ENCODE results near the gene DNAJA3.

The DNAJA3 gene

GRCh38 chr16:4481963-4482362 is 56.3 kb downstream of the DNAJA3 start:
- no peak for TF ChIP-seq NFRKB (IDR thresholded peaks at IDR 0.05)
- TF ChIP-seq, protein P1, sequence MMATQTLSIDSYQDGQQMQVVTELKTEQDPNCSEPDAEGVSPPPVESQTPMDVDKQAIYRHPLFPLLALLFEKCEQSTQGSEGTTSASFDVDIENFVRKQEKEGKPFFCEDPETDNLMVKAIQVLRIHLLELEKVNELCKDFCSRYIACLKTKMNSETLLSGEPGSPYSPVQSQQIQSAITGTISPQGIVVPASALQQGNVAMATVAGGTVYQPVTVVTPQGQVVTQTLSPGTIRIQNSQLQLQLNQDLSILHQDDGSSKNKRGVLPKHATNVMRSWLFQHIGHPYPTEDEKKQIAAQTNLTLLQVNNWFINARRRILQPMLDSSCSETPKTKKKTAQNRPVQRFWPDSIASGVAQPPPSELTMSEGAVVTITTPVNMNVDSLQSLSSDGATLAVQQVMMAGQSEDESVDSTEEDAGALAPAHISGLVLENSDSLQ (IDR thresholded peaks at IDR 0.05), result no peak
- TF ChIP-seq ARNT (IDR thresholded peaks at IDR 0.05), result no peak
- no peak for TF ChIP-seq FOXK2 (IDR thresholded peaks at IDR 0.05)
- no peak for TF ChIP-seq CTBP1 (IDR thresholded peaks at IDR 0.05; ENCODE audit: borderline replicate concordance)
- no peak for TF ChIP-seq BHLHE40 (IDR thresholded peaks at IDR 0.05; ENCODE audit: borderline replicate concordance)
- no peak for TF ChIP-seq HDGF (IDR thresholded peaks at IDR 0.05; ENCODE audit: borderline replicate concordance)
- no peak for TF ChIP-seq TARDBP (IDR thresholded peaks at IDR 0.05)
- TF ChIP-seq SUZ12 (IDR thresholded peaks at IDR 0.05), result no peak
- no peak for TF ChIP-seq ZNF384 (IDR thresholded peaks at IDR 0.05)
- POLR2A ChIA-PET, result no interaction called here
- CTCF ChIA-PET, result interaction anchor here (0.6 kb wide), 1 partner anchor 18 kb away, joined by 4 read pairs; no protein-coding TSS in a partner anchor
- no peak for DNase-seq (ENCODE audit: extremely low spot score)

- CTCF ChIA-PET, result no interaction called here
- POLR2A ChIA-PET, result no interaction called here
- TF ChIP-seq HDGF (IDR thresholded peaks at IDR 0.05; ENCODE audit: borderline replicate concordance) (no peak), ARNT (IDR thresholded peaks at IDR 0.05) (no peak), LEF1 (IDR thresholded peaks at IDR 0.05; ENCODE audit: borderline replicate concordance) (no peak), L3MBTL2 (conservative IDR thresholded peaks at IDR 0.05) (no peak), CTBP1 (IDR thresholded peaks at IDR 0.05; ENCODE audit: borderline replicate concordance) (no peak), NFRKB (IDR thresholded peaks at IDR 0.05) (no peak), FOXM1 (IDR thresholded peaks at IDR 0.05; ENCODE audit: borderline replicate concordance) (no peak)
Measured at GRCh38 chr16:4486126-4486893, 60.6 kb downstream of the DNAJA3 start.

GRCh38 chr16:4487955-4488498 is 62.4 kb downstream of the DNAJA3 start:
- ChIA-PET CTCF (interaction anchor here (0.7 kb wide), 1 partner anchor 75 kb away, joined by 9 read pairs; no protein-coding TSS in a partner anchor), POLR2A (no interaction called here)
- TF ChIP-seq BHLHE40 (IDR thresholded peaks at IDR 0.05; ENCODE audit: borderline replicate concordance) (no peak), ZNF384 (IDR thresholded peaks at IDR 0.05) (no peak), ELF4 (IDR thresholded peaks at IDR 0.05) (no peak), FOXA1 (IDR thresholded peaks at IDR 0.05) (no peak), LEF1 (IDR thresholded peaks at IDR 0.05; ENCODE audit: borderline replicate concordance) (no peak), ARNT (IDR thresholded peaks at IDR 0.05) (no peak), TARDBP (IDR thresholded peaks at IDR 0.05) (no peak), SUZ12 (IDR thresholded peaks at IDR 0.05) (no peak), L3MBTL2 (conservative IDR thresholded peaks at IDR 0.05) (no peak), FOXM1 (IDR thresholded peaks at IDR 0.05; ENCODE audit: borderline replicate concordance) (no peak), HDGF (IDR thresholded peaks at IDR 0.05; ENCODE audit: borderline replicate concordance) (no peak), CTBP1 (IDR thresholded peaks at IDR 0.05; ENCODE audit: borderline replicate concordance) (no peak), NFRKB (IDR thresholded peaks at IDR 0.05) (no peak), FOXK2 (IDR thresholded peaks at IDR 0.05) (no peak), SP1 (IDR thresholded peaks at IDR 0.05) (no peak)
- TF ChIP-seq, protein P1 (IDR thresholded peaks at IDR 0.05), result no peak
- no peak for DNase-seq (ENCODE audit: extremely low spot score)

More at GRCh38 chr16:4486126-4486893, 60.6 kb downstream of the DNAJA3 start:
- no peak for DNase-seq (ENCODE audit: extremely low spot score)

DNA sequence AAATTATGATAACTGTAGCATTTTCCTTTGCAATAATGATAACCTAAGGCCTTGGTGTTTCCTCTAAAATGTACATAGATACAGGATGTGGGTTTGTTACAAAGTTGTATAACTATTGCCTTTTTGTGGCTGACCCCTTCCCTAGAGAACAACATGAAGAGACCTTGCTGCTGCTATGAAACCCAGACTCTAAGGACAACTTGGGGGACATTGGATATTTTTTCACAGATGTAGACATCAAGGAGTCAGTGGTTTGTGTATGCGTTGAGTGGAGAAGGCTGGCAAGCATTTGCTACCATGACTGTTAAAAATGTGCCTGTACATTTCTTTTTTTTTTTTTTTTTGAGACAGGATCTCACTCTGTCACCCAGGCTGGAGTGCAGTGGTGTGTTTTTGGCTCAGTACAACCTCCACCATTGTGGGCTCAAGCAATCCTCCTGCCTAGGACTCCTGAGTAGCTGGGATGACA is 62.9 kb downstream of the DNAJA3 start:
- ChIA-PET POLR2A (no interaction called here), CTCF (no interaction called here)
- no peak for DNase-seq (ENCODE audit: extremely low spot score)
- TF ChIP-seq ARNT (IDR thresholded peaks at IDR 0.05) (no peak), ELF4 (IDR thresholded peaks at IDR 0.05) (no peak), L3MBTL2 (conservative IDR thresholded peaks at IDR 0.05) (no peak), BHLHE40 (IDR thresholded peaks at IDR 0.05; ENCODE audit: borderline replicate concordance) (no peak), CTBP1 (IDR thresholded peaks at IDR 0.05; ENCODE audit: borderline replicate concordance) (no peak), SP1 (IDR thresholded peaks at IDR 0.05) (no peak), ZNF384 (IDR thresholded peaks at IDR 0.05) (no peak), SUZ12 (IDR thresholded peaks at IDR 0.05) (no peak), LEF1 (IDR thresholded peaks at IDR 0.05; ENCODE audit: borderline replicate concordance) (no peak), TARDBP (IDR thresholded peaks at IDR 0.05) (no peak), FOXA1 (IDR thresholded peaks at IDR 0.05) (no peak), NFRKB (IDR thresholded peaks at IDR 0.05) (no peak), HDGF (IDR thresholded peaks at IDR 0.05; ENCODE audit: borderline replicate concordance) (no peak), FOXM1 (IDR thresholded peaks at IDR 0.05; ENCODE audit: borderline replicate concordance) (no peak), FOXK2 (IDR thresholded peaks at IDR 0.05) (no peak)
- TF ChIP-seq, protein P1 (IDR thresholded peaks at IDR 0.05), result no peak

DNA sequence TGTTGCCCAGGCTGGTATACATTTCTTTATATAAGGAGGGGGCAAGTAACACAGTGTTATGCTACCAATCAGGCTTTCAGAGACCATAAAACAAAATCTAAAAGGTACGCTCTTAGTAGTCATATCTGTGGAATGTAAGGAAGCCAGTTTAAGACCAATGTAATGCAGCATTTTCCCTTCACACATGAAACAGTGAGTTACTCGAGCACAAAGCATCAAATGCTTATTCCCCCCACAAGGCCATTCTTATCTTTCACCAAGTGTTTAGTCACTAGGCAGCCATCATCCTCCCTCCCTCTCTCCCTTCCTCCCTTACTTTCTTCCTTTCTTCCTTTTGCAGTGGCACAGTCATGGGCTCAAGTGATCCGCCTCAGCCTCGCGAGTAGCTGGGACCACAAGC is 63.4 kb downstream of the DNAJA3 start:
- no peak for TF ChIP-seq FOXM1 (IDR thresholded peaks at IDR 0.05; ENCODE audit: borderline replicate concordance)
- TF ChIP-seq CTBP1 (IDR thresholded peaks at IDR 0.05; ENCODE audit: borderline replicate concordance), result no peak
- no peak for TF ChIP-seq ELF4 (IDR thresholded peaks at IDR 0.05)
- TF ChIP-seq L3MBTL2 (conservative IDR thresholded peaks at IDR 0.05), result no peak
- TF ChIP-seq TARDBP (IDR thresholded peaks at IDR 0.05), result no peak
- CTCF ChIA-PET, result no interaction called here
- POLR2A ChIA-PET, result no interaction called here
- no peak for DNase-seq (ENCODE audit: extremely low spot score)

GRCh38 chr16:4491898-4492297 is 66.2 kb downstream of the DNAJA3 start:
- TF ChIP-seq LEF1 (IDR thresholded peaks at IDR 0.05; ENCODE audit: borderline replicate concordance), result no peak
- ChIA-PET CTCF (interaction anchor here (0.6 kb wide), 1 partner anchor 19 kb away, joined by 3 read pairs; no protein-coding TSS in a partner anchor), POLR2A (no interaction called here)
- no peak for DNase-seq (ENCODE audit: extremely low spot score)
